Measurements from ENCODE around the gene MYO16.
"Not testable (repeated sequence)": the region's sequence is repeated elsewhere in the genome, so short reads cannot be mapped to it uniquely, and the experiment has no call there.

The MYO16 gene

DNA sequence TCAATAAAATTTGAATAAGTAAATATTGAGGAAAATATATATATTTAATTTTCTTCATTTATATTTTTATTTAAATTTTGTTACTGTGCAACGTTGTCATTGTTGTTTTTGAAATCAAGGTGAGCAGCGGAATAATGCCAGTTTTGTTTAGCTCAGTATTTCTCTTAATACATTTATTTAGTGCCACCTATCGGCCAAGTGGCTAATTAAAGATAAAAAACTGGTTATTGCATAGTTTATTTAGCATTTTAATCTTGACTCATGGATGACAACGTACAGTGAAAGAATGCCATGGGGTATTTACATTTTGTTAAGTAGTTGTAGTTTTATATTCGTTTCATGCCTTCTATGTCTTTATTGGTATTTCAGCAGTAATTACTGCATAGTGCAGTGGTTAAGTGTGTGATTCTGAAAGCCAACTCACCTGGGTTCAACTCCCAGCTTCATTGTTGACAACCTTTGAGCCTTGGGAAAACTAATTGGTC is 265.9 kb downstream of the MYO16 start:
- no peak for DNase-seq (ENCODE audit: low read depth)

DNA sequence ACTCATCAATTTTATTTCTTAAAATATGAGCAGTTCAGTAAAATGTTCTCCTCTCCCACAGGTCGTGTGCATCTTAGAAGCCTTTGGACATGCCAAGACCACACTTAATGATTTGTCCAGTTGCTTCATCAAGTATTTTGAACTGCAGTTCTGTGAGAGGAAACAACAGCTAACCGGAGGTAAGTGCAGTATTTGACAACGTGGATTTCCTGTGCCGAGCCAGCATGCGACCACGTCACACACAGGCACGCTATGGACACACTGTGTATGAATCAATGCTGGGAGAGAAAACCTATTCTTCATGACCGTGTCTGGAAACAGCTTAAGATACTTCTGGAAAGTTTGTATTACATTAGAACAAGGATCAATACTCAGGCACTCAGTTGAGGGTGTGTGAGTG is 268.5 kb downstream of the MYO16 start:
- no peak for DNase-seq (ENCODE audit: low read depth)

DNA sequence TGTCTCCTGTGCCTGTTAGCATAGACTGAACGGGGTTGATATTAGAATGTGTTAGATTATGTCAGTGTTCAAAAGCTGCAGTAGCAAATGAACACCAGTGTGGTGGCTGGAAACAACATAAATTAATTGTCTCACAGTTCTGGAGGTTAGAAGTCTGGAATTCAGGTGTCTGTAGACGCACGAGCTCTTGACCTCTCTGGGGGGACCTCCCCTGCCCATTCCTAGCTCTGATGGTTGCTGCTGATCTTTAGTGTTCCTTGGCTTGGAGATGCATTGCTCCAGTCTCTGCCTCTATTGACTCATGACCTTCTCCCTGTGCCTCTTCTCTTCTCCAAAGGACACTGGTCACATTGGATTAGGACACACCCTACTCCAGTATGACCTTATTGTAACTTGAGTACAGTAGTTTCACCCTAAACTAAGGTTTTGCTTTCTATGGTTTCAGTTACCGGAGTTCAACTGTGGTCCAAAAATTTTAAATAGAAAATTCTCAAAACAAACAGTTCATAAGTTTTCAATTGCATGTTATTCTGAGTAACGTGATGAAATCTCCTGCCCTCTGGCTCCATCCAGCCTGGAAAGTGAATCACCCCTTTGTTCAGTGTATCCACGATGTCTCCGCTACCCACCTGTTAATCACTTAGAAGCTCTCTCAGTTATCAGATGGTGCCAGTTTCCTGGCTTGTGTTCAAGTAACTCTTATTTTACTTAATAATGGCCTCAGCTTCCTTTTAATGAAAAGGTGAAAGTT is 273.2 kb downstream of the MYO16 start:
- DNase-seq (ENCODE audit: low read depth), result no peak

DNA sequence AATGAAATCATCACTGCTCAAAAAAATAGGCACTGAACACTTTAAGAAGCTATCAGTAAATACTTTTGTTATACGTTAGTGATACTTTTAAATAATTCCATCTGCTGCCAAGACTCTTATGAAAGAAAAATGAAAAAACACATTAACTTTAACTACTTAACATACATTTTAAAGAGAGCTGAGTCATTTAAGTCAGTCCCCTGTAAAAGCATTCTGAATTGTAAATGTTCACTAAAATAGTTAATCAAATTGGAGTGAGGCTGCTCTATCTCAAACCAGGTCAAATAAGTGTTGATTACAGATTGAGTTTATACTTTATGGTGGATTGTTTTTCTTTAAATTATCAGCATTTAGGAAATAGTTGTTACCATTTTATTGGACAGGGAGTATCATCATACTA is 274.2 kb downstream of the MYO16 start:
- no peak for DNase-seq (ENCODE audit: low read depth)

DNA sequence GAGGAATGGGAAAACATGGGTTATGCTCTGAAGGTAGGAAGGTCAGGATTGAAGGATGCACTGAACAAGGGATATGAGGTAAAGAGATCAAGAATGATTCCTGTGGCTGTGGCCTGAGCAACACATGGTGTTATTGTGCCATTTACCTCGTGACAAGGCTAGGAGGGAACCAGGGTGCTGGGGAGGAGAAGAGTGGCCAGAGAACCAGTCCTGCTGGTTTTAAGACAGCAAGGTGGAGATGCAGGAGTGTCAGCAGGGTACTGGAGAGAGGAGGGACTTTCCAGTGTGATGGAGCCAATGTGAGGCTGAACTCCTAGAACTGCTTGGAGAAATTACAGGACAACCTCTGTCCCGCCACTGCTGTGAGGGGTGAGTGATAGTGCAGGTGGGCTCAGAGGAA is 282.4 kb downstream of the MYO16 start:
- no peak for DNase-seq (ENCODE audit: low read depth)

DNA sequence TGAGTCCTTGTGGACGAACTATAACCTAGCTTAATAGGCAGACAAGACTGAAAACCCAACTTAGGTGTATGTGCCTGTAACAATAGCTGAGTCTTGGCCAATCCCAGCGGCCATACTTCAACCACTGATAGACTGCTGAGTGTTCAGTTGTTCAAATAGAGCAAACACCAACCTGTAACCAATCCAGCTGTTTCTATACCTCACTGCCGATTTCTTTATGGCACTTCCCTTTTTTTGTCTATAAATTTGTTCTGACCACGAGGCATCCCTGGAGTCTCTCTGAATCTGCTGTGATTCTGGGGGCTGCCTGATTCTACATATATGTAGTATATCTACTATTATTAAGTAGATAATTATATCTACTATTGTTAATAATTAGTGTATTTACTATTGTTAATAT is 284.3 kb downstream of the MYO16 start:
- DNase-seq (ENCODE audit: low read depth), result not testable (repeated sequence)

DNA sequence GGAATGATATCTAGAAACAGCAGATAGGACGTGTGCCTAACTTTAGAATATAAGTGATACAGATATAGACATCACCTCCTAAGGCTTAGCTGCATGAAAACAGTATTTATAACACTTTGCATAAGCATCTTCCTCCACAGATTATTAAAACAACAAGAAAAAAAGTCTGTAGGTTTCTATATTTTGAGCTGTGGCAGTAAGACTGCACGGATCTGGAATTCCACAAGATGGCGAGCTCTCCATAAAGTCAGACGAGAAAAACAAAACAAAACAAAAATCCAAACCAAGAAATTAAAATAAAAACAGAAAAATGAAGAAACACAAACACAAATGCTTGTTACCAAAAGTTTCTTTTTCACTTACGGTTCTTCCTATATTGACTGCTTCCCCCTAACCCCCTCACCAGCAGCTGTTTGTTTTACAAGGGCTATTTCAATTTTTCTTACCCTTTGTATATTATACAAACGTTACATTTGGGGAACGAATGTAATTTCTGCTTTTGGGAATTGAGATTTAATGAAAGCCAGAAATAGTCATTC is 285.8 kb downstream of the MYO16 start:
- DNase-seq (ENCODE audit: low read depth), result no peak

DNA sequence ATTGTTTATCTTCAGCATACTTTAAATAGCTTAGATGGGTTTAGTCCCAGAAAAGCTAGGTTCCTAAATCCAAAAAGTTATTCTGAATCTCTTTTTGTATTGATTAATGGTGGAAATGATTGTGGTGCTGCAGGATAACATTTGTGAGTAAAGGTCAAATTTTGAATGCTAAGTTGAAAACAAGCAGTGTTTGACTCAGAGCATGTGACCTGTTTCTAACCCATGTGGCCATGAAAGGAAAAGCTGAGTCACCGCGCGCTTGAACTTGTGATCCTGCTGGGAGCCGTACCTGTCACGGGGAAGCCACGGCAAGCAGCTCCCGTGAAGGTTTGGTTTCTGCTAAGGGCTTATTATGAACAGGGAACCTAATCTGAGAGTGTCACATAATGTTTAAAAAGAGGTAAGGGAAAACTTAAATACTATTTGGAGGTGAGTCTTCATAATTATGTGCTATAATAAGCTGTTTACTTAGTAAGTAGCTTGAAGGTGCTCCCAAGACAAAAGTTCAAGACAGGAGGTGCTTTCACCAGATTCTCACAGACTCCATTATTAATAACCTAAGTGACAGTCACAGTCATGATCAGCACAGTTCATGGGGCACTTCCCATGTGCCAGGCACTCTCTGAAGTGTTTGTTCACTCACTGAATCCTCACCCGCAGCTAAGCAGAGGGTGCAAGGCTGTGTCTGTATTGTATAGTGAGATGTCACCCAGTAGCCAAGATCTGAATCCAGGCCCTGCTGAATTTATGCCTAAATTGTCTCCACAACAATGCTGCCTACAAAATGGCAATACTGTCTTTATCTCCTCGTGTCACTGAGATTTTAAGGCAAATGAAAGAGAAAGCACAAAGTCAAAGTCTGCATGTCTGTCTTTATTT is 286.5 kb downstream of the MYO16 start:
- peak; percentile 29 for DNase-seq (ENCODE audit: low read depth)

DNA sequence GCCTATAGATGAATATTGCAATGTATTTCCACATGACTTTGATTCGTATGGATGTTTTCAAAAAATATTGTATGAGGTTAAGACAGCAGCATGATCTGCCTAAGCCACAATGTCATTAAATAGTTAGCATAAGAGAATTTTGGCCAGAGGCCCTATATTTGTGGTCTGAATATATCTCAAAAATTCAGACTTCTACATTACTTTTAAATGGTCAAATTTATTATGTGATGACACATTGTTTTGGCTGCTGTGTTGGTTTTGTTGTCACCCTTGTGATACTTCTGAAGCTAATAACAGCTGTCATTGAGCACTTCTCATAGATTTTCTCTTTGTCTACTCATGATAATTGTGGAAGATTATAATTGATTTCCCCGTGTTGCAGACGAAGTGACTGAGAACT is 288.2 kb downstream of the MYO16 start:
- peak; percentile 31 for DNase-seq (ENCODE audit: low read depth)

DNA sequence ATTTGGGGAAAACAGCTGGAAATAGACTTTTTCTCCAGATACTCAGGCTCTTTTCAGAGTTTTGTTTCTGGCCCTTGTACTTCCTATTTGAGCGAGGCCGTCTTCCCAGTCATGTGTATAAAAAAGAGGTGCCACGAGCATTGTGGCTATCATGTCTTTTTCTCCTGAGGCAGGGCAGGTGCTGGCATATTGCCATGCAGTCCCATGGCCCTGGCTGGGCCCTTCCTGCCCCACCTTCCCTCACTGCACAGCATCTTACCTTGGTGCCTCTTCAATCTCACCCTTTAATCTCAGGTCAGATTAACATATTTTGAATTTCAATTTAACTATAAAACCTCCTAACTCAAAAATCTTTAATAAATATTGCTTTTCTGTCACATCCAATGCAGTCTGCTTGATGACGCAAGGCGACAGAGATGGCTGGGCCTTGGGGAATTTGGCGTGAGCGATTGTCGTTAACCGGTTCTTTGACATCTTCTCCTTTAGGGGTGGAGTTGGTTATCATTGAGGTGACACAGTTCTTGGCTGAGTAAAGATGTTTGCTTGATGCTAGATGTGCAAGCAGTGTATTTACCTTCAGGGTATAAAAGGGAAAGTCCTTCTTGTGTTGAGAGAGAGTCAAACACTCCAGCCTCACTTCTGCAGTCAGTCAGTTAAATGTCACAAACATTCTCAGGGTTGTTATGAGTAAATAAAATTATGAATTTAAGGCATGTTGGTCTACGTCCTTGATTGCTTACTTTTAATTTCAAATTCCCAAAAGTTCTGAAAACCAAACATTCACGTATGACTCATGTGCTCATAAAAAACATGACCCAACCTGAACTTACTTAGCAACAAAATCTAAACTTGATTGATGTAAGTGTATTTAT is 289.9 kb downstream of the MYO16 start:
- DNase-seq (ENCODE audit: low read depth), result no peak

DNA sequence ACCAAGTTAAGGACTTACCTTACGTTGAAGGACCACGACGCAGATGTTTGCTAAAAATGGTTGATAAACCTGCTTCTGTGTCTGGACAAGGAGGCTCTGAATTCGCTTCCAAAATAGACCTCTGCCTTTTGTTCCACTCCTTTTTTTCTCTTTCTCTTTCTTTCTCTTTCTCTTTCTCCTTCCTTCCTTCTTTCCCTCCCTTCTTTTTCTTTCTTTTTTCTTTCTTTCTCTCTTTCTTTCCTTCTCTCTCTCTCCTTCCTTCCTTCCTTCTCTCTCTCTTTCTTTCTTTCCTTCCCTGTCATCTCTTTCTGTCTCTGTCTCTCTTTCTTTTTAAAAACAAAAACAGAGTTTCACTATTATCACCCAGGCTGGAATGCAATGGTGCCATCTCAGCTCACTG is 290.7 kb downstream of the MYO16 start:
- no peak for DNase-seq (ENCODE audit: low read depth)

DNA sequence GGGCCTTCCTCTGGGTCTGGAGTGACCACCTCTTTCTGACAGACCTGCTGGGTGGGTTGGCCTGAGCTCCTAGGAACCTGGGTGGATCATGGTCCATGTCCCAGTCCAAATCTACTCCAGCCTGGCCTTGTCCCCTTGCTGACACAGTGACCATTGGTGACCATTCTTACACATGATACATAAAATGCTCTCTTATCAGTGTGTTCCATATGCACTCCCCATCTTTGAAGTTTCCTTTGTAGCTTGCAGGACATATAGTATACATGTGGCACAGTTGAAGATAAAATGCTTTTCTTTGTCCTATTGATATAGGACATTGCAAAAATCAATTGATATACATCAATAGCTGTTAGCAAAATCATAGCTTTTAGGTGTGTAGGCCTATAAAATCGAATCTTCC is 291.8 kb downstream of the MYO16 start:
- DNase-seq (ENCODE audit: low read depth), result no peak

DNA sequence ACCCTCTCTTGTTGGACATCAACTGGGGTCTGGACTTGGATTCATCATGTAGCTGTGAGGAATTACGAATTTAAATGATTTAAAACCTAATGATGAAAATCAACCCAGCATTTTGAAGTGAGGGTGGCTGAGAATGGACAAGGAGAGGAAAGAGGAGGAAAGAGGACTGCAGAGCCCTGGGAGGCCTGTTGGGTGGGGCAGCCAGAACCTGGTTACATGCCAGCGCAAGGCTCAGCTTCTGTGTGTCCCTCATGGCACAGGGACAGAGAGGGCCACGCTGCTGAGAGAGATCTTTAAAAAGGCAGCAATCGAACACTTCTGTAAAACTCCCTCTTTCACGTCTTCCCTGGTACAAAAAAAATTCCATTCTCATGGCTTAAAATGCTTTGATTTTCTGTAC is 292.7 kb downstream of the MYO16 start:
- DNase-seq (ENCODE audit: low read depth), result no peak

DNA sequence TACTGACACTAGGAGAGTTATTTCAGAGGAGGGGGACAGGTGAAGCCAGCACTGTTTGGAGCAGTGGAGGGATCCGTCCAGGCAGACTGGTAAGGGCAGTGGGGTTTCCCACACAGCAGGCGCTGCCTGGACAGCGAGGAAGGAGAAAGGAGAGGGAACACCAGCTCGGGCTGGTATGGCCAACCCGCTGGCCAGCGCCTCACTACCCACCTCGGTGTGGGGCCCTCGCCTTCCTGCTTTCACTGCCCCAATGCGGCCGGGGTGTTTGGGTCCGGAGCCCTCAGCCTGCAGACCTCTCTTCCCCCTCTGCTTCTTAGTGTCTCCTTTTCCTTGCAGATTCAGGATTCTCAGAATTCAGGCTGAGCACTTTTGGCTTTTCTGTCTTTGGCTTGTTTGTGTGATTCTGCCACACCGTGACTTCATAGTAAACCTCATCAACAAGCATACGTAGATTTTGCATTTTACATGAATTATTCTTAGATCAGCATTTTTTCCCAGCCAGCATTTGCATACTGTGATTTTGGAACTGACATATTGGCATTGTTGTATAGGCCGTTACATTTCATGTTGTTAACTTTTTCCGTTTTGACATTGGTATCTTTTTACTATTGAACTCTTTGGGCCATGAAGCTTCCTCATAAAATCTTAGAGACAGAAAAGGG is 294.1 kb downstream of the MYO16 start:
- DNase-seq (ENCODE audit: low read depth), result no peak

DNA sequence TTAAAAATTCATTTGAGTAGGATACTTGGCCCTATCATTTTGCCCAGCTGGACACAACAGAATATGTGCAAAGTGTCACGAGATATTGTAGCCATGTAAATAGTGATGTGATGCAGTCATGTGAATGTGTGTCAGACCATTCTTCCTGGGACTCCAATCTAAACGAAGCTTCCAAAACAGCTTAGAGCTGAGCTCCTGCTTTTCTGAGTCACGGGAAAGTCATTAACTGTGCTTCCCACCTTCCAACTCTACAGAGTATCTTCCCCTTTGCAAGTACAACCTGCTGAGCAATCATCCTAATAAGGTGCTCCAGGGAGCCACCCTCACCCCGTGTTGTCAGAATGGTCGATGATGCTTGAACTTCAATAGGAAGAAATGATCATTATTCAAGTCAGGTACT is 294.7 kb downstream of the MYO16 start:
- DNase-seq (ENCODE audit: low read depth), result no peak

DNA sequence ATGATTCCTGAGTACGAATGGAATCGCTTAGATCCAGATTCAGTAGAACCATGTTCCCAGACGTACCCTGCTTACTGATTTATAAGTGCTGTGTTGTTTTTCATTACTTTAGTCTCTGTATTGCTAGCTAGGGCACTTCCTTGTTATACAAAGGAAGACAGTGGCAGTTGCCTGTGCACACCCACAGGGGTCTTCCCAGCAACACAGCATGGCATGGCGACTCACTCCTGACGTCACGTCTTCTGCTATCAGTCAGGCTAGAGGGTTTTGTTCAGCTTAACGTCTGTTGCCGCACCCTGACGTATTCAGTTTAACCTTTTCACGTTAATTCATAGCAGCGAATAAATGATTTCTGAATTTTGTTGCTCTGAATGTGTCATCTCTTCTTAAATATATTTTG is 295.1 kb downstream of the MYO16 start:
- DNase-seq (ENCODE audit: low read depth), result no peak

DNA sequence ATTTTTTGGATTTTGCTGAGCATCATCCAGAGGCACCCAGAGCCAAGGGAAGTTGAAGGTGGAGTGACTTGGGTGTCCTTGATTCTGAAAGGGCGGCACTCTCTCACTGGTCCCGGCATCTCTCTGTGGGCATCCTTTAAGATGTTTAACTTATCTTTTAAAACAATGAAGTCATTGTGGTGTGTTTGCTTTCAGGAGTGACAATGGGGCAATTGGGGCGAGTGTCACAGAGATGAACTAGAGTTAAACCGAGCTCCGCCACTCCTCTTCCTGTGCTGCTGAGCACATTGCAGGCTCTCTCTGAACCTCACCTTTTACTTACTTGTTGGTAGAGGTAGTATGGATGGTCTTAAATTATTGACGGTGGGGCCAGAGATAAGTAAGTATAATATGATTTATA is 295.7 kb downstream of the MYO16 start:
- no peak for DNase-seq (ENCODE audit: low read depth)

DNA sequence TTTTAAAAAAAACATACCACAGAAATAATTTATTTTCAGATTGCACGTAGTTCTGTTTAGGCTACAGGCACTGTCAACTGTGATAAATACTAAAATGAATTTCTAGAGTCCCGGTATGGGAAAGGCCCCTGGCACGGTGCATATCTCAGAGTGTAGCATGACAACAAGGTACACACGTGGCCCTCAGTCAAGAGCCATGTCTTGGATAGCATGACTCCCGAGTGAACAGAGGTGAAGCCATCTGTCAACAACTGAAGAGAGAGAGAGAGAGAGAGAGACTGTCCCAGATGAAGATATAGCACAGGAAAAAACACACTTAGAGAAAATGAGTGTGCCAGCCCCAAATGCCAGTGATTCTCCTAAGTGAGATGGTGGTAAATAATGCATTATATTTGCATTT is 297.5 kb downstream of the MYO16 start:
- DNase-seq (ENCODE audit: low read depth), result no peak

DNA sequence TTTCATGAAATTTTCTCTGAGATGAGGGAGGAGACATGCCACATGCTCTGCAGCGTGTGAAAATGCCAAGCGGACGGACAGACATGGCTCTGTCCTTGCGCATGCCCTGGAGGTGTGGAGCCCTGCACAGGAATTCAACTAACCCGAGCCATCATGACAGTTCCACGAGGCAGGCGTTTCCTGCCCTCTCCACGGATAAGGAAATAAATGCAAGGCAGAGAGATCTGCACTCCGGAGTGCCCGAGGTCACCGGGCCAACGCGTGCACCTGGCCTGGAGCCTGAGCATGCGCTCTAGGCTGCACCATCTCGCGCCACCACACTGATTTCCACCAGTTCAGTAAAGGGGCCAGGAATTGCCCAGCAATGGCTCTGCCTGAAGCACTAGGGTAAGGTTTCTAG is 298.2 kb downstream of the MYO16 start:
- no peak for DNase-seq (ENCODE audit: low read depth)

DNA sequence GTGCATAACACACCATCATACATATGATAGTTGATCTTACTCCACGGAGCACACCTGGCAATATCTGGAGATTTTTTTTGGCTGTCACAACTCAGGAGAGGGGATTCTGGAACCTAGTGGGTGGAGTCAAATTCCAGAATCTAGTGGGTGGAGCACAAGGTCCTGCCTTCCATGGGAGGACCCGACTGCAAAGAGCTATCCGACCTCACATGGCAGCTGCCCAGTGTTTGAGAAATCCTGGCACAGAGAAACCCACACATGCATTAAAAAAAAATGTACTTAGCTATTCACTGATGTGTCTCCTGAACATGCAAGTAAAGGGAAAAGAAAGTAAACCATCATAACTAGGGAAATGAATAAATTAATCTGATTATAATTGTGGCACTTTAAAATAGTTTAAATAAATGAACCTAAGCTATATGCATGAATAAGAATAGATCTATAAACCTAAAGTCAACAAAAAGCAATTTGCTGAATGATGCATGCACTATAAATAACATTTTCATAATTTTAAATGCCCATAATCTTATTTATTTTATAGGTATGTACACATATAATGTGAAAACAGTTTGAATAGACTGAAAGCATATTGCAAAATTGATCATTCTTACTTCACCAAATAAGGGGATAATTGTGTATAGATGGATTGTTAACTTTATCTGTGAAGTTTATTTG is 300.3 kb downstream of the MYO16 start:
- no peak for DNase-seq (ENCODE audit: low read depth)

DNA sequence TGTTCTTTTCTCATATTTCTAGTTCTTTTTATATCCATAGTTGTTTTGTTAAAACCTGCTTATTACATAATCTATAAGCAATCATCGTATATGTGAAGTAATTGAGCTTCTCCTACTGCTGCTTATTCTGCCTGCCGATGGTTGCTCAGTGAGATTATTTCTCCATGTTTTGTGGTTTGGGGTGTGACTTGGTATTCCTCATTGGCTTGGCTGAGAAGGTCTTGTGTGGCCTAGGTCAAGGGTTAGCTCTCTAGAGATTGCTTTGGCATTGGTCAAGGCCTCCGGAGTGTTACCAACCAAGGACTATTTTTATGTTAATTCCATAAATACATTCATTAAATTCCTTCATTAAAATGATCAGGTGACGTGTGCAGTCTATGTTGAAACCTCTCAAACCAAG is 302.8 kb downstream of the MYO16 start:
- DNase-seq (ENCODE audit: low read depth), result no peak
